Renal pelvis (tissue), 4 donors: ENCODE measurements around the gene FRMD4A. TPM values are rescaled to one million over a fixed set of nuclear protein-coding genes. Genes with fewer than 3 reads are reported as not detected.
"Not testable (repeated sequence)": the region's sequence is repeated elsewhere in the genome, so short reads cannot be mapped to it uniquely, and the experiment has no call there.

Source experiments
- DNase-seq: peaks from one replicate; pipeline ENCODE4 v3.0.0-alpha.2; 2013
- polyA plus RNA-seq, 3 donors: library from polyadenylated mRNA; unstranded; fragments of 120-200 nt; gene quantifications; one replicate each; pipeline ENCODE4 v1.2.1, GENCODE V29; 2013; ENCODE audit not compliant: insufficient read length in 3 of 3

FRMD4A gene
- polyA plus RNA-seq, 3 donors, result 84.7 to 99.4 (median 87.2) TPM

DNA sequence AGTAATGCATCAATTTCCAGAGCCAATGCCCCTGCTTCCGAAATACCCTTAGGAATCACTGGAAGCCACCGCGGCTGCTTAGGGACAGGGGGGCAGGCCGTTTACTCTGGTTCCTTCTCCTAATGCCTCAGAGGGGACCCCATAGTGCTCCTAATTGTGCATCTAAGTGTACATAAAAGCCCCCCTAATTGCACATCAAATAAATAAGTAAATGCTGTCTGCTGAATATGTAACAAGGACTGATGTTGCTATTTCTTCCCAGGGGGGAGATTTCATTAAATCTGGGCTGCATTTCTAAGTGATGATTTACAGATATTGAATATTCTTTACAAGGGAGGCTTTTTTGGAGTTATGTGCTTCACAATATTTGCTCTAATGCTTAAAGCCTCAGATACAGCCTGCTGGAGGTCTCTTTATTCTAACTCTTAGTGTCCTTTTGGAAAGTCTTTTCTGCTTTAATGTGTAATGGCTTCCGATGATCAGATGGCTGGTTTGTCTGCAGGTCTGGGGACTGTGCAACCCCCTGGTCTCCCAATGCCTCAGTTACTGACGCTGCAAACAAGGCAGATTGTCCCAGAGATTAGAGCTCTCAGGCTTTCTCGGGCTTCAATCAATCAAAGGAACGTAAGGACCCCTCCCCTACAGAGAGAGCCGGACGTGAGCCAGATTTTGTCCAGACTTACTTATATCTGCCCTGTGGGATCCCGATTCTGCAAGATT is 601.0 kb downstream of the FRMD4A start:
- DNase-seq, result no peak

GRCh38 chr10:13728898-13729535 is 601.7 kb downstream of the FRMD4A start:
- DNase-seq, result no peak

GRCh38 chr10:13725594-13725993 is 605.1 kb downstream of the FRMD4A start:
- no peak for DNase-seq

- DNase-seq, result no peak
Observed at GRCh38 chr10:13724484-13724883, 606.2 kb downstream of the FRMD4A start.

DNA sequence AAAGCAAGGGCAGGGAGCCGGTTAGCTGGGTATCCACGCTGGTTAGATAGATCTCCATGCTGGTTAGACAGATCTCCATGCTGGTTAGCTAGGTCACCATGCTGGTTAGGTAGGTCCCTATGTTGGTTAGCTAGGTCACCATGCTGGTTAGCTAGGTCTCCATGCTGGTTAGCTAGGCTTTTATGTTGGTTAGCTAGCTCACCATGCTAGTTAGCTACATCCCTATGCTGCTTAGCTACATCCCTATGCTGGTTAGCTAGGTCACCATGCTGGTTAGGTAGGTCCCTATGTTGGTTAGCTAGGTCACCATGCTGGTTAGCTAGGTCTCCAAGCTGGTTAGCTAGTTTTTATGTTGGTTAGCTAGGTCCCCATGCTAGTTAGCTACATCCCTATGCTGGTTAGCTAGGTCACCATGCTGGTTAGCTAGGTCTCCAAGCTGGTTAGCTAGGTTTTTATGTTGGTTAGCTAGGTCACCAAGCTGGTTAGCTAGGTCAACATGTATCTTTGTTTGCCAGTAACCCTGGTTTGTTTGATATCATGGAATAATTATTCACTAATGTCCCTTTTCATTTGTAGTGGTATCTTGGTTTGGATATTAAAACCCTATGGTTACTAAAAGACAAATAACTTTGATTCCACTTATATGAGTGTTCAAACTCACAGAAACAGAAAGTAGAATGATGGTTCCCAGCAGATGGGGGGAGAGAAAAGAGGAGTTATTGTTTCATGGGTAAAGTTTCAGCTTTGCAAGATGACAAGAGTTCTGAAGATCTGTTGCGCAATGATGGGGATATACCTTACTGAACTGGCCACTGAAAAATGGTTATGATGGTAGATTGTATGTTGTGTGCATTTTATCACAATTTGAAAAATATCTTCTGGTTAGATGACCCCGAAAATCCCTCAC is 607.7 kb downstream of the FRMD4A start:
- no peak for DNase-seq

DNA sequence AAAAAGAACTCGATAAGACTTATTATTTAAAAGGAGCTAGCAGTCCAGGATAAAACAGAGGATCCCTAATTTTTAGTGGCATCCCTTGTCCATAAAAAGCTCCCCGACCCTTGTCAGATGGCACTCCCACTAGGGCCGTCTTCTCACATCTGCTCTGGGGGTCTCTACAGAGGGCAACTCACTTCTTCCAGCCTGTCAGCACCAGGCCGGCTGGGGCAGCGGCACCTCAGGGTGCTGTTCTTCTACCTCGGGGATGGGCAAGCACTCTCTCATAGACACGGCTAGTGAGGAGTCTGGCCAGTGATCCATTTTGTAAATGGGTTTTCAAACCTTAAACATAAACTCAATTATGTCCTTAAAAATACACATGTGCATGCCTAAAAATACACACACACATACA is 609.2 kb downstream of the FRMD4A start:
- DNase-seq, result no peak

- no peak for DNase-seq
Observed at GRCh38 chr10:13720699-13721098, 610.0 kb downstream of the FRMD4A start.

GRCh38 chr10:13719425-13719824 is 611.3 kb downstream of the FRMD4A start:
- DNase-seq, result no peak

- DNase-seq, result no peak
Observed at GRCh38 chr10:13718820-13719219, 611.9 kb downstream of the FRMD4A start.

GRCh38 chr10:13717936-13718772 is 612.6 kb downstream of the FRMD4A start:
- DNase-seq, result no peak

- DNase-seq, result no peak
Observed at GRCh38 chr10:13717571-13717935, 613.2 kb downstream of the FRMD4A start.

DNA sequence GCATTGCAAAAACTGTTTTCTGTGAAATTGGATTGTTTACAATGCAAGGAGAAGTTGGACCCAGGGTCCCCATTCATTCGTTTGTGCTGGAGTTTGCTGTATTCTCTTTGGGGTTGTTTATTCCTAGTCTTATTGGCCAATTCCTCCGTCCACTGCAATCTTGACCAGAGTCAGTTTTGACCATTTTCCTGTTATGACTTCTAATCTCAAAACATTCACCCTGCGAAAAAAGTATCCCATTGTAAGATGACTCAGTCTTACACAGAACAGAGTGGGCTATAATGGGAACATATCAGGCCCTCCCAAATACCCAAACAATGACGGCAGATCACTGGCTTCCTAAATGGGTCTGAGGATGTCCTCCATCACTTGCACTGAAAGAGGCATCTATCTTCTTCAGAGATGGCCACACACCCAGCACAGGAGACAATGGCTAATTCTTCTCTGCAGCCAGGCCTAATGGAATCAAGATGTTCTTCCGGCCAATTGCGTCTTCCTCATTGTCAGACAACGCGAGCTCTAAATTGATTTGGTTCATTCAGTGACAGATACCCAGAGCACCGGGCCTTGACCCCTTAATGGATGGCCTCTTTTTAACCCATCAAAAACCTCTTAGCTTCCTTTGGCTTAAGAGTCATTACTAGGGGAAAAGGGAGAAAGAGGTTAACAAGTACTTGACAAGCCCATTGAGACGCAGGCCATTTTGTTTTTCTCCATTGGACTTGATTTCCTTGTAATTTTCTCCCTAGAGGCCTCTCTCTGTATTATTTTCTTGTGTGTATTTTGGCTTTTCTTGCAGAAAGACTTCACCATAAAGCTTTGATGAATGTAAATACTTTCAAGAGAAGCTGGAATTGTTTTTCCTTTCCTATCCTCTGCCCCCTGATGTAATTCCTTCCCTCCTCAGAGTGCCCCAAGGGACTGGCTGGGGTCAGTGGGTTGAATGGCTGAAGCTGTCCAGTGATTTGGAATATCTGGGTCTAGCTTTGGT is 614.3 kb downstream of the FRMD4A start:
- DNase-seq, result no peak

GRCh38 chr10:13715596-13715995 is 615.1 kb downstream of the FRMD4A start:
- not testable (repeated sequence) for DNase-seq

- no peak for DNase-seq
Observed at GRCh38 chr10:13715100-13715499, 615.6 kb downstream of the FRMD4A start.

DNA sequence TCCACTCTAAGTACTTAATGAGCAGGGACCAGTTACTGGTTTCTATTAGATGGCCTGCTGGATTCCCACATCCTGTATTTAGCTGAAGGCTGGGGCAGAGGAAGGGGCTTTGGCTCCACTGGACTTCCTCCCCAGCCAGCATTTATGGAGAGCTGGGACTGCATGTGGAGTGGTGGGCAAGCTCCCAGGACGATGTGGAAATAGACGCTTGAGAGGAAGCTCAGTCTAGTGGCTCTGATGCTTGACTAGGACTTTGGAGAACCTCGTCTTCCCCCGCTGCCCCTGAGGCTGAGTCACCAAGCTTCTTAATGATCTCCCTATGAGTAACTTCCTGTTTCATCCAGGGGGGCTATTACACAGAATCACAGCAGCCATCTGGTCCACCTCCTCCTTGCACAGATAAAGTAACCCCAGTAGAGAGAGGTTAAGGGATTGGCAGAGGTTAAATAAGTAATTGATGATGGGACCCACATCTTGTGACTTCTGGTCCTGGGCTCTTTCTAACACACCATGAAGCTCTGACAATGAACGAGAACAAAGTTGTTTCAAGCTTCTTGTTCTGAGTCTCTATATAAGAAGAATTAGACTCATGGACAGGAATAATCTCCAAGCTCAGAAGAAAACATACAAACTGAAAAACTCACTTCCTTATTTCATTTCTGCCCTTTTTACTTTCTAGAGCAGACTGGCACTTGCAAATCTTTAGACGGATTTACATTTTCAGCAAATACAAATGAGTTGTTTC is 617.7 kb downstream of the FRMD4A start:
- no peak for DNase-seq

DNA sequence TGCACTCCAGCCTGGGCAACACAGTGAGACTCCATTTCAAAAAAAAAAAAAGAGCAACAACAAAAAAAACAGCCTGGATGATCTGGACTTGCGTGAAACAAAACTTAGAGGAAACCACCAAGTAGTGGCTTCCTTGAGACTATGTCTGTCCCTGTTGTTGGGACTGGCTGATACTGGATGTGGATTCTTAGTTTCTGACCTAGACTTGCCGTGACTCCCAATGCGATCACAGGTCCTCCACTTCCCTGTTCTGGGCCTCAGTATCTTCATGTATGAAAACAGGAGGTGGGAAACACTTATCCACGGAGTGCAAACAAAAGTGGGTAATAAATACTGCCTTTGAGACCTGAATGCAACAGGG is 618.3 kb downstream of the FRMD4A start:
- DNase-seq, result no peak

DNA sequence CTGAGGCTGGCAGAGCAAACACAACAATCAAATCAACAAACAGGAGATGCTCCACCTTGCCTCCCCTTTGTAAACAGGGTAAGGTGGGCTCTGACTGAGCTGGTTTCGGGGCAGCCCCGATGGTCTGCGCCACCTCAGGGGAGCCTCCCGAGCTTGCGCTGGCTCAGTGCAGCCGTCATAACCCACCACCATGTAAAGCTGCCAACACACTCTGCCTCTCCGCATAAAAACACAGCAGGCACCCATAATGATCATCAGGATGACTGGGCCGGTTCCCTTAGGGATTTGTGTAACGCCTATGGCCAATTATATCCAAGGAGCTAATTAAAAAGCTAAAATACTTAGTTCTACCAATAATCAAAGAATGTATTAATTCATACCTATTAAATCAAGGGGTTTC is 619.4 kb downstream of the FRMD4A start:
- DNase-seq, result no peak

DNA sequence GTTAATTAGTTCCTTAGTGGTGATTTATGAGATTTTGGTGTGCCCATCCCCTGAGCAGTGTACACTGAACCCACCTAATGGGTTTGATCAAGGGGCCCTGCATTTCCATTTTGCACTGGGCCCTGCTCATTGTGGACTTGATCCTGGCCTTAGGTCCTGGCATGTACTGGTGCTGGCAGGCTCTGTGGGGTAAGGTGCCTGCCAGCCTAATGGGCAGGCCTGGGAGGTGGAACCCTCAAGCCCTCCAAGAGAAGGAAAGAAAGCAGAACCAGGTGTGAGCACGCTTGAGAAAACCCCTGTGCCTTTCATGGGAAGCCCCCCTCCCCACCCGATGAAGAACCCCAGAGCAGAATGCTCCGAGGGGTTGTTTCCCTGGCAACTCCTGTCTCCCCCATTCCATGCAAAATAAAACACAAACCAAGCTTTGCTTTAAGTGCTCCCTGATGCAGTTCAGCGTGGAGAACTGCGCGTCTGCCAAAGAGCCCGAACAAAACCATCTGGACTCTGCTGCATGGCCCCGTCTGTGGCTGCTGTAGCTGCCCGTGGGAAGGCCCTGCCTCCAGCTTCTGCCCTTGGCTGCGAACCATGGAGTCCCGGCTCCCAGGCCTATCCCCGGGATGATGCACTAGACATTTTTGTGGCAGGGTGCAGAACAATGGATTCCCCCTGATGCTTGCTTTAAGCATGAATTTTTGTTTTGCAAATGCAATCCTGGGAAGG is 620.6 kb downstream of the FRMD4A start:
- DNase-seq, result no peak
